ENCODE results near the gene ZNF644.
"Not testable (repeated sequence)": the region's sequence is repeated elsewhere in the genome, so short reads cannot be mapped to it uniquely, and the experiment has no call there.

The ZNF644 gene

DNA sequence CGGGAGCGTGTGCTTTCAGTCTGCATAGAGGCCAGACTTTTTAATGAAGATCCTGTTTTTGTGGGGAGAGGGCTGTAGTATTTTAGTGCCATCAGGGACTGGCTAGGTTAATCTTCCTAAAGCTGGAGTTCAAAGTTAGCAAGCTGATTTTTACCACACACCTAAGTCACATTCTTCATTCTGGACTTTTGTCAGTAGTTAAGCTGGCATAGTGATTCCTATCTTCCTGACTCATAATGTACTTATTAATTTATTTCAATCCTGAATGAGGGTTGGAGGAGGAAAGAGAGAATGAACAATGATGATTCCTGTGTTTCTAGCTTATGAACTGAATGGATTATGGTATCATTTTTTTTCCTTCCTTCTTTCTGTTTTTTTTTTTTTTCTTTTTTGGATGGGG, 24.9 kb upstream of the ZNF644 start:
- DNase-seq (ENCODE audit: low read depth, low spot score): no peak
- Histone ChIP-seq H3K4me1 (ENCODE audit: control insufficient read depth, insufficient read depth, low read length) (no peaks in the 10 kb centered on the region), H3K27me3 (ENCODE audit: control insufficient read depth, insufficient read depth, low read length) (no peaks in the 10 kb centered on the region), H3K36me3 (ENCODE audit: control insufficient read depth, insufficient read depth, low read length) (no peaks in the 10 kb centered on the region), H3K4me3 (ENCODE audit: low read length) (no peak overlapping the region), H3K27ac (ENCODE audit: low read length) (no peak overlapping the region), H3K9me3 (ENCODE audit: control insufficient read depth, insufficient read depth, low read length) (no peaks in the 10 kb centered on the region; the same call in 1 of the 2 replicates)
- no CpG with 5 or more reads among the region's 2 CpGs for WGBS (ENCODE audit: insufficient coverage, insufficient read length)

DNA sequence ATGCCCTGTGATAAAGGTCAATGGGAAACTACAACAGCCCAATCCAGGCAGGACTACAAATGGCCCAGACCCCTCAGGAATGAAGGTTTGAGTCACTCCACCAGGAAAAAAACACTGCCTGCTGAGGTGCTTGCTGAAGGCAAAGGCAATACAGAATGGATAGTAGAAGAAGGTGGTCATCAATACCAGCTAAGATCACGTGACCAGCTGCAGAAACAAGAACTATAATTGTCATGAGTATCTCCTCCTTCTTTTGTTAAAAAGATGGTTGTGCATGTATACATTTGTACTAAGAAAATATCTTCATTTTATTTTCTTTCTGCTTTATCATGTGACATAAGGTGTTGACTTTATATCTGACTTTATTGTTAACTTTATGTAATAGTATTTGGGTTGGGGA, 23.4 kb upstream of the ZNF644 start:
- no peak for DNase-seq (ENCODE audit: low read depth, low spot score)
- Histone ChIP-seq H3K27me3 (ENCODE audit: control insufficient read depth, insufficient read depth, low read length) (no peaks in the 10 kb centered on the region), H3K4me1 (ENCODE audit: control insufficient read depth, insufficient read depth, low read length) (no peaks in the 10 kb centered on the region), H3K4me3 (ENCODE audit: low read length) (no peak overlapping the region), H3K9me3 (ENCODE audit: control insufficient read depth, insufficient read depth, low read length) (no peaks in the 10 kb centered on the region; the same call in 1 of the 2 replicates), H3K27ac (ENCODE audit: low read length) (no peak overlapping the region), H3K36me3 (ENCODE audit: control insufficient read depth, insufficient read depth, low read length) (no peaks in the 10 kb centered on the region)
- WGBS (ENCODE audit: insufficient coverage, insufficient read length): no CpG with 5 or more reads among the region's 1 CpG

DNA sequence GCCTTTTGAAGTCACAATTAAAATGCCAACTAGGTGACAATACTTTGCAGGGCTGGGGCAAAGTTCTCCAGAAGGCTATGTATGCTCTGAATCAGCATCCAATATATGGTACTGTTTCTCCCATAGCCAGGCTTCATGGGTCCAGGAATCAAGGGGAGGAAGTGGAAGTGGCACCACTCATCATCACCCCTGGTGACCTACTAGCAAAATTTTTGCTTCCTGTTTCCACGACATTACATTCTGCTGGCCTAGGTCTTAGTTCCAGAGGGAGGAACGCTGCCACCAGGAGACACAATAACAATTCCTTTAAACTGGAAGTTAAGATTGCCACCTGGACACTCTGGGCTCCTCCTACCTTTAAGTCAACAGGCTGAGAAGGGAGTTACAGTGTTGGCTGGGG, 22.9 kb upstream of the ZNF644 start:
- DNase-seq (ENCODE audit: low read depth, low spot score); H3K27ac ChIP-seq (ENCODE audit: low read length); H3K4me3 ChIP-seq (ENCODE audit: low read length); H3K9me3 ChIP-seq (ENCODE audit: control insufficient read depth, insufficient read depth, low read length); H3K36me3 ChIP-seq (ENCODE audit: control insufficient read depth, insufficient read depth, low read length); H3K27me3 ChIP-seq (ENCODE audit: control insufficient read depth, insufficient read depth, low read length); H3K4me1 ChIP-seq (ENCODE audit: control insufficient read depth, insufficient read depth, low read length): not testable (repeated sequence)
- no CpG with 5 or more reads among the region's 2 CpGs for WGBS (ENCODE audit: insufficient coverage, insufficient read length)

DNA sequence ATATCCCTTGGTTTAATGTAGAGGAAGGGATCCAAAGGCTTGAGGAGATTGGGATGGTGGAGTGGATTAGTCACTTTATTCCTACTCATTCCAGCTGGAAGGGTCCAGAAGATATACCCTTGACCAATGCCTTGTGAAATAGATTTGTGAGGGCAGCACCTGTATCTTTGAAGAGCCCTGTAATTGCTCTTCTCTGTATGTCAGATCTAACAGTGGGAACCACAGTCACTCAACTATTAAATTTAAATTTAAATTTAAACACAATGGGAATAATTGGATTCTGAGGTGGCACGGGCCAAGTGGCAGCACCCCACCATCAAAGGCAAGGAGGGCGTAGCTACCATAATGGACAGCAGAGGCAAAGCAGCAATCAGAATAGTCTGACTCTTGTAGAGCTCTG, 20.5 kb upstream of the ZNF644 start:
- H3K36me3 ChIP-seq (ENCODE audit: control insufficient read depth, insufficient read depth, low read length); H3K27ac ChIP-seq (ENCODE audit: low read length); H3K27me3 ChIP-seq (ENCODE audit: control insufficient read depth, insufficient read depth, low read length); H3K4me1 ChIP-seq (ENCODE audit: control insufficient read depth, insufficient read depth, low read length); H3K4me3 ChIP-seq (ENCODE audit: low read length); DNase-seq (ENCODE audit: low read depth, low spot score); H3K9me3 ChIP-seq (ENCODE audit: control insufficient read depth, insufficient read depth, low read length): not testable (repeated sequence)
- no CpG with 5 or more reads among the region's 2 CpGs for WGBS (ENCODE audit: insufficient coverage, insufficient read length)

DNA sequence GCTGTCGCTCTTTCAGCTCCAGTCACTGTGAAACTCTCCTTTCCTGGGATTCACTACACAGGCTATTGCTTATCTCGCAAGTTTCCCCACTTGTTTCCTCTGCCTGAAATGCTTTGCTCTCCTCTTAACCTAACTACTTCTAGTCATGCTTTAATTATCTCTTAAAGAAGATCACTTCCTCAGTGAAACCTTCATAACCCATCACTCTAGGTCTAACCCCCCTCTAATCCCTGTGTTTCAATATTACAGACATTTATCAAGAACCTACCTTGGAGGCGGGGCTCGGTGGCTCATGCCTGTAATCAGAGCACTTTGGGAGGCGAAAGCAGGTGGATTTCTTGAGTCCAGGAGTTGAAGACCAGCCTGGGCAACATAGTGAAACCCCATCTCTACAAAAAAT, 16.7 kb upstream of the ZNF644 start:
- Histone ChIP-seq H3K9me3 (ENCODE audit: control insufficient read depth, insufficient read depth, low read length) (no peaks in the 10 kb centered on the region; the same call in 1 of the 2 replicates), H3K27me3 (ENCODE audit: control insufficient read depth, insufficient read depth, low read length) (peaks cover 4% of the 10 kb centered on the region; the same call in 1 of the 2 replicates), H3K36me3 (ENCODE audit: control insufficient read depth, insufficient read depth, low read length) (no peaks in the 10 kb centered on the region), H3K4me1 (ENCODE audit: control insufficient read depth, insufficient read depth, low read length) (no peaks in the 10 kb centered on the region), H3K4me3 (ENCODE audit: low read length) (no peak overlapping the region), H3K27ac (ENCODE audit: low read length) (no peak overlapping the region)
- WGBS (ENCODE audit: insufficient coverage, insufficient read length): no CpG with 5 or more reads among the region's 5 CpGs
- no peak for DNase-seq (ENCODE audit: low read depth, low spot score)

DNA sequence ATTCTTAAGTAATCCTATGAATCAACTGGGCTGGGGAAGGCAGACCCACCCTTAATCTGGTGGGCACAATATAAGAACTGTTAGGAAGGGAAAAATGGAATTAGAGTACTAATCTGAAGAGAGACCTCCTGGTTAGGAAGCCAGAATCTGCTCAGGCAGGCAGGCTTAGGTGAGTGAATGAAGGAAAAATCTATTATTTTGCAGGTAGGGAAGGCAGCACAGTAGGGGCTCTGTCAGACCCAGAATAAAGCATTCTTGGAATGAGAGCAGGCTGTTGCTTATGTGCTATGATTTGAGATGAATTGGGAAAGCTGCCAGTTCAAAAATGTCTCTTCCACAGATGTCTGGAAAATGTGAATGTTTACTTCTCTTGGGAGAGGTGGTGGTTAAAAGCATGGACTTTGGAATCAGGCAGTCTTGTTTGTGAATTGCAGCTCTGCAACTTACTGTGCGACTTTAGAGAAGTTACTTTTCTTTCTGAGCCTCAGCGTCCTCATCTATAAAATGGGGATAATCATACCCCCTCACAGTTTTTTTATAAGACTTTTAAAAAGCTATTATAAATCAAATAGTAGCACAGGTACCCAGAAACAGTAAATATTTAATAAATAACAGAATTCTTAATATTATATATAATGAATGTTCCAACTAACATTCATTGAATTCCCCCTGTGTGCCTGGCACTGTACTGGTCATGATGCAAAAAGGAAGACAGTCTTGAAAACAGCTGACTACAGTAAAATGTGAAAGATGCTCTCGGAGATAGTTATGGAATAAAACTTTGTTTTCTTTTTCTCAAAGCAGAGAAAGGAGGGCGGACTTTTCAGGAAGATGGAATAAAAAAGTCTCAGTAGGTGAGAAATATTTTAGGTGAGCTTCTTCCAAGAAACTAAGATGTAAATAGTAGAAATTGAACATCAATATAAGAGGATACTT, 15.3 kb upstream of the ZNF644 start:
- Histone ChIP-seq H3K27me3 (ENCODE audit: control insufficient read depth, insufficient read depth, low read length) (peaks cover 4% of the 10 kb centered on the region; the same call in 1 of the 2 replicates), H3K36me3 (ENCODE audit: control insufficient read depth, insufficient read depth, low read length) (no peaks in the 10 kb centered on the region), H3K4me1 (ENCODE audit: control insufficient read depth, insufficient read depth, low read length) (no peaks in the 10 kb centered on the region), H3K27ac (ENCODE audit: low read length) (no peak overlapping the region), H3K4me3 (ENCODE audit: low read length) (no peak overlapping the region), H3K9me3 (ENCODE audit: control insufficient read depth, insufficient read depth, low read length) (no peaks in the 10 kb centered on the region)
- DNase-seq (ENCODE audit: low read depth, low spot score): no peak
- WGBS (ENCODE audit: insufficient coverage, insufficient read length): no CpG with 5 or more reads among the region's 4 CpGs

DNA sequence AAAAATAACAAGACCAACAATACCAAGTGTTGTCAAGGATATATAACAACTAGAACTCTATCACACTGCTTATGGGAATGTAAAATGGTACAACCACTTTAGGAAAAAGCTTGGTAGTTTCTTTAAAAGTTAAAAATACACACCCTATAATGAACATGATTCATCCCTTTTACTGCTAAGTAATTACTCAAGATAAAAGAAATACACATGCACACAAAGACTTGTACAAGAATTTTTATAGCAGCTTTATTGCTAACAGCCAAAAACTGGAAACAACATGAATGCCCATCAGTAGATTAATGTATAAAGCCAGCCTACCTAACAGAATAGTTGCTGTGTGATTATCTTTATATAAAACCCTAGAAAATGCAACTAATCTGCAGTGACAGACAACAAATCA, 10.5 kb upstream of the ZNF644 start:
- Histone ChIP-seq H3K4me3 (ENCODE audit: low read length) (no peak overlapping the region), H3K27ac (ENCODE audit: low read length) (no peak overlapping the region), H3K4me1 (ENCODE audit: control insufficient read depth, insufficient read depth, low read length) (no peaks in the 10 kb centered on the region), H3K9me3 (ENCODE audit: control insufficient read depth, insufficient read depth, low read length) (no peaks in the 10 kb centered on the region), H3K27me3 (ENCODE audit: control insufficient read depth, insufficient read depth, low read length) (peaks cover 1% of the 10 kb centered on the region; the same call in 1 of the 2 replicates), H3K36me3 (ENCODE audit: control insufficient read depth, insufficient read depth, low read length) (no peaks in the 10 kb centered on the region)
- DNase-seq (ENCODE audit: low read depth, low spot score): no peak

DNA sequence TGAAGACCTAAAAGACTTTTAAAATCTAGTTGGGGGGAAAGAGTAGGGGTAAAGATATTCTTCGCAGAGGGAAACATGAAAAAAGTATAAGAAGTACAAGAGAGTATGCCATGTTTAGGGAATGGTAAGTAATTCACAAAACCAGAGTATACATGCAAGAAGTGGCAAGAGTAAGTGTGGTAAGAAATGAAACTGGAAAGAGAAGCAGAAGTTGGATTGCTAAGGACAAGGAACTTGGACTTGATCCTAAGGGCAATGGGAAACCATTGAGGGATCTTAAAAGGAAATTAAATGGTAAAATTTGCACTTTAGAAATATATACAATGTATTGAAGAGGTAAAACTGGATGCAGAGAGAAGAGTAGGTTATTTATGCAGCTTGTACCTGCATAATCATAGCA, 9.2 kb upstream of the ZNF644 start:
- Histone ChIP-seq H3K9me3 (ENCODE audit: control insufficient read depth, insufficient read depth, low read length) (no peaks in the 10 kb centered on the region), H3K4me1 (ENCODE audit: control insufficient read depth, insufficient read depth, low read length) (no peaks in the 10 kb centered on the region), H3K36me3 (ENCODE audit: control insufficient read depth, insufficient read depth, low read length) (no peaks in the 10 kb centered on the region), H3K27ac (ENCODE audit: low read length) (no peak overlapping the region), H3K27me3 (ENCODE audit: control insufficient read depth, insufficient read depth, low read length) (no peaks in the 10 kb centered on the region), H3K4me3 (ENCODE audit: low read length) (no peak overlapping the region)
- no CpG with 5 or more reads among the region's 1 CpG for whole genome bisulfite sequencing (ENCODE audit: insufficient coverage, insufficient read length)
- DNase-seq (ENCODE audit: low read depth, low spot score): no peak

DNA sequence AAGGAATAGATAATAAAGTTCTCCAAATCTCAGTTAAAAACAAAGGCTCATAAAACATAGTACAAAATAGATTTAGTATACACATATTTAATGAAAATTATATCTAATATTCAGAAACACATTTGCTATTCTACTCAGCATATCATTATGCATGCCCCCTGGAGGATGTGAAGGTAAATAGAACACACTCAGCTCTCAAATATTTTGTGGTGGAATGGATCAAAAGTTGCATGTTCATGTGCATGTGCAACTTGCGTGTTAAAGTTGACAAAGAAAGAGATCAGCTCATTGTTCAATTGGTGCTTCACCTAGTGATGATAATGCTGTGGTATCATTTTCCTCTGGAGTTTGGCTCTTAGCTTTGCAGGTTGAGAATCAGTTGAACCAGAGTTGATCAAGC, 4.9 kb upstream of the ZNF644 start:
- no CpG with 5 or more reads among the region's 1 CpG for WGBS (ENCODE audit: insufficient coverage, insufficient read length)
- H3K27me3 ChIP-seq (ENCODE audit: control insufficient read depth, insufficient read depth, low read length): no peaks in the 10 kb centered on the region
- no peaks in the 10 kb centered on the region for H3K9me3 ChIP-seq (ENCODE audit: control insufficient read depth, insufficient read depth, low read length)
- no peaks in the 10 kb centered on the region for H3K36me3 ChIP-seq (ENCODE audit: control insufficient read depth, insufficient read depth, low read length)
- H3K27ac ChIP-seq (ENCODE audit: low read length): no peak overlapping the region
- no peak overlapping the region for H3K4me3 ChIP-seq (ENCODE audit: low read length)
- DNase-seq (ENCODE audit: low read depth, low spot score): no peak
- H3K4me1 ChIP-seq (ENCODE audit: control insufficient read depth, insufficient read depth, low read length): peaks cover 3% of the 10 kb centered on the region; the same call in 1 of the 2 replicates

DNA sequence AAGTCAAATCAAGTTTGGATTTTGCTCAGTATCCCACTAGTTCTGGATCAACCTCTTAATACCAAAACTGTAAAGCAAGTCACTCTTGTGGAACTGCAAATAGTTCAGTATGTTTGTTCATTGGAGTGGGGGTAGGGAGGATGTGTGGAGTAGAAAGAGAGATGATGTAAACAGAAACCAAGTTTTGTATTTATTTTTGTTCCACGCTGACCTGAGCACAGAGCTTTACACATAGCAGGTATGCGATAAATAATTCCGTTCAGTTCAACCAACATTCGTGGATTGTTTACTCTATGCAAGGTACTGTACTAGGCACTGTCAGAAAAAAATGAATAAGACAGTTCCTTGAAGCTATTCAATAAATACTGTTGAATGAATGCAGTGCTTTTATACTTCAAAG, 4.5 kb upstream of the ZNF644 start:
- Histone ChIP-seq H3K9me3 (ENCODE audit: control insufficient read depth, insufficient read depth, low read length) (no peaks in the 10 kb centered on the region), H3K4me3 (ENCODE audit: low read length) (no peak overlapping the region), H3K36me3 (ENCODE audit: control insufficient read depth, insufficient read depth, low read length) (no peaks in the 10 kb centered on the region), H3K27me3 (ENCODE audit: control insufficient read depth, insufficient read depth, low read length) (no peaks in the 10 kb centered on the region), H3K4me1 (ENCODE audit: control insufficient read depth, insufficient read depth, low read length) (peaks cover 3% of the 10 kb centered on the region; the same call in 1 of the 2 replicates), H3K27ac (ENCODE audit: low read length) (no peak overlapping the region)
- no peak for DNase-seq (ENCODE audit: low read depth, low spot score)
- no CpG with 5 or more reads among the region's 4 CpGs for WGBS (ENCODE audit: insufficient coverage, insufficient read length)

Measured in iPS DF 6.9 (cell line).